HG02610 (cell line): ENCODE measurements around the gene TAF1A.
A peak's percentile ranks its signal among the peaks of the same experiment; 100 is the strongest.
"Not testable (repeated sequence)": the region's sequence is repeated elsewhere in the genome, so short reads cannot be mapped to it uniquely, and the experiment has no call there.

Experiments used
- ATAC-seq: cut with Tn5 transposase; IDR thresholded peaks from one replicate; pipeline ENCODE4 v1.9.1; 2021; ENCODE audit warnings: mild to moderate bottlenecking, moderate library complexity; ENCODE audit not compliant: unreplicated experiment

Gene TAF1A

GRCh38 chr1:222589462-222590302 lies at the start of gene TAF1A:
TAF1A (minus strand) TSS chr1:222589933.
- peak; percentile 99 for ATAC-seq

DNA sequence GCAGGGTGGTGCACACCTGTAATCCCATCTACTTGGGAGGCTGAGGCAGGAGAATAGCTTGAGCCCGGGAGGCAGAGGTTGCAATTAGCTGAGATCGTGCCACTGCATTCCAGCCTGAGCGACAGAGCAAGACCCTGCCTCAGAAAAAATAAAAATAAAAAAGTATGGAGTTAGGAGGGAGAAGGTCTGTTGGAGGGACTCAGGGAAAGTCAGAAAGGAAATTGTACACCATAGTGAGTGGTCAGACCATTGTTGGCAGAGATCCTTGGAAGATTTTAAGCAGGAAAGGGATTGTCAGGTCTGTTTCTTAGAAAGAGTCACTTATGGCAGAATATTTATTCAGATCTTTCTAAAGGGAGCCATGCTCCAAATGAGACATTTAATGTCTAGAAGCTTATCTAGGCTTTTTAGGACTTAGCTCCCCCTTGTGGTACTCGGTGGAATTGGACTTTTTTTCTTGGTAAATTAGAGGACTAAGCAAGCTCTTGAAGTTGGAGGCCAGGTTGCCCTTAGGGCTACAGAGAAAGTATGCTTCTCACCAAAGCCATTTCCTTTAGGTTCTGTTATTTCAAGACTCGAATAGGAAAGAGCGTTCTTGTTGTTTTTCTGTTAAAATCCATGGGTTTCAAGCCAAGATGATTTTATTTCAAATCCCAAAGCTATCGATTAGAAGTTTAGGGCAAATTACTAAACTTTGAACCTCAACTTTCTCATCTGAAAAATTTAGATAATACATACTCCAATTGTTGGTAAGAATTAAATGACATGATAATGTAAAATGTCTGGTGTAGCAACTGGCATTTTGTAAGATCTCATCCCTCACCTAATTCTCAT lies 44.7 kb upstream of the TAF1A start:
- peak; percentile 71 for ATAC-seq

DNA sequence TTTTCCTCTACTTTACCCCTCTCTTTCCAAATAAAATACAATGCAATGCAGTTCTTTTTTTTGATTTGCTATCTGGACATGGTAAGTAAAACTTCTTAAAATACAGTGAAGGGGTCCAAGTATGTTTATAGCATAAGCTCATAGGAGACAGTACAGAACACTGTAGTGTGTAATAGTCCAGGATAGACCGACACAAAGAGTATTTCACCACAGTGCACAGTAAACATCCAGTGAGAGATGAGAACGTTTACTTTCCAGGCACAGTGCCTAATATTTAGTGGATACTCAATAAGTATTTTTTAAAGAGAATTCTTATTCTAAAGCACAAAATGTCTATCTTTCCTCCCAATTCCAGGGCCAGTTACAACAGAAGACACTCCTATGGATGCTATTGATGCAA lies 43.0 kb upstream of the TAF1A start:
- ATAC-seq, result no peak

DNA sequence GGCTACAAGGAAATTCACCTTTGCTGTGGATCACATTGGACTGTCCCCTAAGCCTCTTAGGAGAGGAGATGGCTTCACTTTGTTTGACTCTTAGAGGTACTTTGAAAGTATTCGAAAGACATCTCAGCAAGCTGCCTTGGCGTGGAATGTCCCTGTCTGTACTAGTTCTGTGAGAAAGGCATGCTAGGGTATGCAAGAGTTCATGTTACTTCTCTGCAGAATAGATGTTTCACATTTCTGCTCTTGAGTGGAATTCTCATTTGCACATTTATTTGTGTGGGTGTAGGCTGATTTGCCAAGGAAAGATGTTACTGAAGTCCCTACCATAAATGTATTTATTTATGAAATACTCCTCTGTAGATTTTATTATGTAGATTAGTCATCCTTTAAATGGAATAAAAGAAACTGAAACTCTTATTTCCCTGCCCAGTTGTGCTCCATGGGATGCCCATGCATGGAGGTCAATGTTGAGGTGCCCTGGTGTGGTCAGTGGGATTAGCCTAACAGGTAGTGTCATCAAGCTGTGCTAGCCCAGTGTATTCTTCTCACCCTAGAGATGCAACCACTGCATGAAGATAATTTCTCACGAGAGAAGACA lies 42.0 kb upstream of the TAF1A start:
- no peak for ATAC-seq

DNA sequence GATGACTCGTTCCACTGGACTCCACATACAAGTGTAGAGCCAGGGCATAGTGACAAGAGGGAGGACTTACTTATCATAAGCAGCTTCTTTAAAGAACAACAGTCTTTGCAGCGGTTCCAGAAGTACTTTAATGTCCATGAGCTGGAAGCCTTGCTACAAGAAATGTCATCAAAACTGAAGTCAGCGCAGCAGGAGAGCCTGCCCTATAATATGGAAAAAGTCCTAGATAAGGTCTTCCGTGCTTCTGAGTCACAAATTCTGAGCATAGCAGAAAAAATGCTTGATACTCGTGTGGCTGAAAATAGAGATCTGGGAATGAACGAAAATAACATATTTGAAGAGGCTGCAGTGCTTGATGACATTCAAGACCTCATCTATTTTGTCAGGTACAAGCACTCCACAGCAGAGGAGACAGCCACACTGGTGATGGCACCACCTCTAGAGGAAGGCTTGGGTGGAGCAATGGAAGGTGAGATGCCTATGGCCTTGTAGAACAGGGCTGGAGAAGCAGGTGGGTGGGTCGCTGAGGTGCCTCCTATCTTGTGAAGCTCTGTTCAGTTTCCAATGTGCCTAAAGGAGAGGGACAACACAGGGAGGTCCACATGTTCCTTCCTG lies 40.3 kb upstream of the TAF1A start:
- no peak for ATAC-seq

- ATAC-seq, result no peak
Observed at GRCh38 chr1:222627232-222627631, 37.5 kb upstream of the TAF1A start.

DNA sequence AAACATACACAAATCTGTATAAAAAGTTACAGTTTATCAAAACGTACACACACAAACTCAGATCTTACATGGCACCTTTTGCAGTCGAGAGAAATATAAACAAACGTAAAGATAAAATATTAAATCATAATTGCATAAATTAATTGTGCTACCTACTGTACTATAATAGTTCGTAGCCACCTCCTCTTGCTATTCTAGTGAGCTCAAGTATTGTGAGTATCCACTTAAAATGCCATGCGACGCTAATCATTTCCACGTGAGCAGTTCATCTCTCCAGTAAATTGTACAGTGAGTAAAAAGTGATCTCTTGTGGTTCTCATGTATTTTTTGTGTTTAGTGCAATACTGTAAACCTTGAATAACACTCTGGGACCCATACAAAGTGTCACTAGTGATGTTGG lies 34.5 kb upstream of the TAF1A start:
- ATAC-seq, result no peak

- ATAC-seq, result no peak
Observed at GRCh38 chr1:222623458-222623857, 33.7 kb upstream of the TAF1A start.

DNA sequence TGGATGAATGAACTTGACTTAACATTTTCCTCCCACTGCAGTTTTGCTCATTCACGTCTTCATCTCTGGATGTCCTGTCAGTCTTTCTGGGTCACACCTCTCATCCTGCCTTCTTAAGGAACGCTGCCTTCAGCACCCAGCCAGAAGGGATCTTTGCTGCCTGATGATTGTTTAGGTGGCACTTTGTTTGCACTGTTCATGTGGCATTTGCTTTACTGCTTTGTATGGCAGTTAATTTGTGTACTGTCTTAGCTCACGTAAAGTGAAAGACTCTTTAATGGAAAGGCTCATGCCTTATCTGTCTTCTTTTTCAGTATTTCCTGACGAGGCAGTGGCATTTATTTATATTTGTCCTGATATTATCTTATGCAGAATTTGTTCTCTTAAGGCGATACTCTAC lies 33.0 kb upstream of the TAF1A start:
- ATAC-seq, result no peak

DNA sequence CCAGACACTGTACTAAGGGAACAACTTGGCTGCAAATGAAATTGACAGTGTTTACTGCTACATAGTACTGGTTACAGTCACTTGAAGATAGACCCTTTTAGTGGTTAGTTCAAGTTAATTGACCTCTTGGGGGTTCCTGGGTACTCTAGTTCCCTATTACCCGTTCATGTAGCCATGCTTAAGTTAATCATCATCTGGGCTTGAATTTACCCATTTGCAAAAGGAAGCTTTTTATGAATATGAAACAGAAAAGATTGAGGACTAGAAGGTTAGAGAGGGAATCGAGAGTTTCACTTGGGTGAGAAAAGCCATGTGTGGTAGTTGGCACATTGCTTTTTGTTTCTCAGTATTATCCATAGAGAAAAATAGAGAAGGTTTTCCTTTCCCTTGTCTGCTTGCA lies 30.8 kb upstream of the TAF1A start:
- ATAC-seq, result peak; percentile 34

DNA sequence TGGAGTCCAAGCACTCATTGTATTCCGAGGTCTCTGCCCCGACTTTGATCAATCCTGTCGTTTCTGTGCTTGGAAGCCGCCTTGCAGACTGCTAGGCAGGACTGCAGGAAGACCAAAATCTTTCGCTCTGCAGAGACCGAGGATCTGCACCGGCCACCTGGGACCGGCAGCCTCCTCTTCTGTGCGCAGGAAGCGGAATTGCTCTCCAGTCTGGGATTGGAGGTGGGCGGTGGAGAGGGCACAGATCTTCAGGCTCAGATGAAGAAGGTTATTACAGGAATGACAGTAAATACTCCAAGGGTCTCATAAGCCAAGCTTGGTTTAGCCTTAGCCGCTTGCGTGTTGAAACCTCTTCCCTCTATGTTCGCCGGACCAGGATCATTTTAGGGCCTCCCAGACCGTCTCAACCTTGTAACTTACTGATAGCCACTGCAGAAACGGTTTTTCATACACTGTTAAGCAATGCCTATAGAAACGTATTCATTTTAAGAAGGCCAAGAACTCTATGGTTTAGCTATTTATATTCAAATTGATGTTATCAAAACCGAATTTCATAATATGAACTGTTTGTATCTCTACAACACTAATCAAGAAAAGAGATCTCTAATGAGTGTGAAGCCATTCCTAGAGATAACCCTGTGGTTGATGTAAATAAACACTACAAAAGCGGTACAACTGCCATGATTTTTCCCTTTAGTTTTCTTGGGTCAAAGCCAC lies 29.3 kb upstream of the TAF1A start:
- no peak for ATAC-seq

- ATAC-seq, result peak; percentile 57
Observed at GRCh38 chr1:222618001-222618879, 28.5 kb upstream of the TAF1A start, which contains the start of gene MIA3. MIA3 (plus strand) TSS chr1:222618097; CDS start chr1:222618111, 14 bp downstream.

DNA sequence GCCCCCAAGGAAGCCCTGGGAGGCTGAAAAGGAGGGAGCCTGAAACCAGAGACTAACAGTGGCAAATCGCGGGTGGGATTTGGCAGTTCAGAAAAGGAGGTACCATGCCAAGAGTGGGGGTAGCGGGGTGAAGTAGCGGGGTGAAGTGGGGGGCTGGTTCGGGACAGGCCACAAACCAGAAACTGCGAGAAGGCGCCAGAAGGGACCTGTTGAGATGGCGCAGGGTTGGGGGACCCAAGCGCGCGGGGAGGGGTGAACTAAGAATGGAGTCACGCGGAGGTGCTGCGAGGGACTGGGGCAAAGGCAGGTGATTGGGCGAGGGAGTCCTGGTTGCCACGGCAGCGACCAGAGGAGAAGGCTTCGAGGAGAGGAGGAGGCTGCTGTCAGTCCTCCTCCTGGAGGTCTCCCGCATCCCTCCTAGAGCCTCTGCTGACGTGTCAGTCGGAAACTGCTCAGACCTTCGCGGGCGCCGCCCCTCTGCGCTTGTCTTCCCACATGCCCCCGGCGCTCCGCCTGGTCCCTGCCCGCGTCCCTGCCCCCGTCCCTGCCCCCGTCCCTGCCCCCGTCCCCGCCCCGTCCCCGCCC lies 27.7 kb upstream of the TAF1A start:
- ATAC-seq, result peak; percentile 80

GRCh38 chr1:222616525-222616924 lies 26.8 kb upstream of the TAF1A start:
- ATAC-seq, result no peak

DNA sequence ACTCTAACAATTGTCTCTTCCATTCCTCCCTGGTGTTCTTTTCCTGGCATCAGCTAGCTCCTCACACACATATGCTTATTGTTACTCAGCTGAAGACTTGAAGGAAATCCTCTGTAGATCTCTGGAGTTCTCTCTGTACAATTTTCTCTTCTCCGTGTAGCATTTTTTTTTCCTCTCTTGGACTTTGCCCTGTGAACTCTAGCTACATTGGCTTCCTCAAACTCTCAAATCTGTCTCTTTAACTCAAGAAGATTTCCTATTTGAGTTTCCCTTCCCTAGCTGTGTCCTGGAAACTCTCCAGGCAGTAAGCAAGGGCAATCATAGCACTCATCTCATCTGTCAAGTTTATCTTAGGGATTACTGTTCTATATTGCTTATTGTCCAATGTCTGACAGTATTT lies 23.9 kb upstream of the TAF1A start:
- no peak for ATAC-seq

- ATAC-seq, result no peak
Observed at GRCh38 chr1:222610728-222611127, 21.0 kb upstream of the TAF1A start.

DNA sequence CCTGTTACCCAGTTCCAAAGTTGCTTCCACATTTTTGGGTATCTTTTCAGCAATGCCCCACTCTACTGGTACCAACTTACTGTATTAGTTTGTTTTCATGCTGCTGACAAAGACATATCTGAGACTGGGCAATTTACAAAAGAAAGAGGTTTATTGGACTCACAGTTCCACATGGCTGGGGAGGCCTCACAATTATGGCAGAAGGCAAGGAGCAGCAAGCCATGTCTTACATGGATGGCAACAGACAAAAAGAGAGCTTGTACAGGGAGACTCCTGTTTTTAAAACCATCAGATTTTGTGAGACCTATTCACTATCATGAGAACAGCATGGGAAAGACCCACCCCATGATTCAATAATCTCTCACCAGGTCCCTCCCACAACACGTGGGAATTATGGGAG lies 19.4 kb upstream of the TAF1A start:
- not testable (repeated sequence) for ATAC-seq

DNA sequence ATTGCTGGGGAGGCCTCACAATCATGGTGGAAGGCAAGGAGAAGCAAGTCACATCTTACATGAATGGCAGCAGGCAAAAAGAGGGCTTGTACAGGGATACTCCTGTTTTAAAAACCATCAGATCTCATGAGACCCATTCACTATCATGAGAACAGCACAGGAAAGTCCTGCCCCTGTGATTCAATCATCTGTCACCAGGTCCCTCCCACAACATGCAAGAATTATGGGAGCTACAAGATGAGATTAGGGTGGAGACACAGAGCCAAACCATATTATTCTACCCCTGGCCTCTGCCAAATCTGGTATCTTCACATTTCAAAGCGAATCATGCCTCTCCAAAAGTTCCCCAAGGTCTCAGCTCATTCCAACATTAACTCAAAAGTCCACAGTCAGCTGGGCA lies 17.0 kb upstream of the TAF1A start:
- no peak for ATAC-seq

- no peak for ATAC-seq
Observed at GRCh38 chr1:222601257-222601656, 11.5 kb upstream of the TAF1A start.
